ENCODE results near the gene QKI.

QKI gene

DNA sequence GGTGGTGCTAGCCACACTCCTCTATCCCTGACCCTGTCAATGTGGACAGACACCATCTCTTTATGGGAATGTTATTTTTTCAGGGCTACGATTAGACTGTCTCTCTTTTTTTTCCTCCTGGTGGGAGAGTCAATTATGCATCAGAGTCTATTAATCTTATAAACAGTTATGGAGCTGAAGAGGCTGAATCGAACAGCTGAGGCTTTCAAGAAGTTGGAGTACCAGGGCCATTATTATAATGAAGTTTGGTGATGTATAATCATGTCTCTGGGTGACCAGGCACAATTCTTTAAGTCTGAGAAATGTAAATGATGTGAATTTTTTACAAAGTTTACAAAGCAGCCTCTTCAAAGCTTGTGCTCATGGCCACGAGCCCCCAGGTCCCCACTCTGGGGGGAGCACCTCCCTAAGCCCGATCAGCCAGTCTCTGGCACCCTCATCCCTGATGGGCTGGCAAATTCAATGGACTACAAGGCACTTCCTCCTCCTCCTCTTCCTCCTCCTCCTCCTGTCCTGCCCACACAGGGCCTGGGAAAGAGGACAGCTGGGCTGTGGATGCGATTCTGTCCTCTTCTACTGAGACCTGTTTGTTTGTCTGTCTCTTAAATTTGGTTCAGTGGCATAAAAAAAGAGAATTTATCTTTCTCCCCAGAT lies 43.9 kb upstream of the QKI start:
- DNase-seq (ENCODE audit: low read depth), result no peak
- no peak overlapping the region for H3K4me3 ChIP-seq (ENCODE audit: low read depth, low read length)
- TF ChIP-seq CTCF (IDR thresholded peaks at IDR 0.05; ENCODE audit: low read depth, low read length) (no peak), POLR2A (IDR thresholded peaks at IDR 0.05; ENCODE audit: extremely low read depth, insufficient read length) (no peak), MYC (IDR thresholded peaks at IDR 0.05; ENCODE audit: low read depth, low read length) (no peak), MAX (IDR thresholded peaks at IDR 0.05; ENCODE audit: low read depth, low read length) (no peak)

GRCh38 chr6:163371129-163371528 lies 43.4 kb upstream of the QKI start:
- TF ChIP-seq MAX (IDR thresholded peaks at IDR 0.05; ENCODE audit: low read depth, low read length) (no peak), MYC (IDR thresholded peaks at IDR 0.05; ENCODE audit: low read depth, low read length) (no peak), POLR2A (IDR thresholded peaks at IDR 0.05; ENCODE audit: extremely low read depth, insufficient read length) (no peak), CTCF (IDR thresholded peaks at IDR 0.05; ENCODE audit: low read depth, low read length) (no peak)
- no peak for DNase-seq (ENCODE audit: low read depth)
- no peak overlapping the region for H3K4me3 ChIP-seq (ENCODE audit: low read depth, low read length)

GRCh38 chr6:163373240-163373639 lies 41.3 kb upstream of the QKI start:
- no peak overlapping the region for H3K4me3 ChIP-seq (ENCODE audit: low read depth, low read length)
- TF ChIP-seq MYC (IDR thresholded peaks at IDR 0.05; ENCODE audit: low read depth, low read length) (no peak), CTCF (IDR thresholded peaks at IDR 0.05; ENCODE audit: low read depth, low read length) (no peak), POLR2A (IDR thresholded peaks at IDR 0.05; ENCODE audit: extremely low read depth, insufficient read length) (no peak), MAX (IDR thresholded peaks at IDR 0.05; ENCODE audit: low read depth, low read length) (no peak)
- DNase-seq (ENCODE audit: low read depth), result no peak

DNA sequence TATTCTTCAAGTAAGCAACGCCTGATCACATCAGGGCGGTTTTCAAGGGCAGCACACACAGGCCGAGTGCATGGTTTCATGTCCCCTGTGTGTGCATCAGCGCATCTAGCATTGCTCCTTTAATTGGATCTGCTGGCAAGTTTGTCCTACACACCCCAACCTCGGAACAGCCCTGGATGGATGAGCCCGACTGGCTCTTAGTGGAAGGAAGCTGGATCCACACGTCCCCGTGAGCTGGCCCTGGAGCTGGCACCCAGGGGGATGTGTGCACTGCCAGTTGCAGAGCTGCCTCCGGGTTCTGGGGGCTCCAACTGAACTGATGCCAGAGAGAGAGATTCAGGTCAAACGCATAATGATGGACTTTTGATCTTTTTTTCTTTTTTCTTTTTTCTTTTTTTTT lies 39.2 kb upstream of the QKI start:
- DNase-seq (ENCODE audit: low read depth), result no peak
- TF ChIP-seq MAX (IDR thresholded peaks at IDR 0.05; ENCODE audit: low read depth, low read length) (no peak), MYC (IDR thresholded peaks at IDR 0.05; ENCODE audit: low read depth, low read length) (no peak), POLR2A (IDR thresholded peaks at IDR 0.05; ENCODE audit: extremely low read depth, insufficient read length) (no peak), CTCF (IDR thresholded peaks at IDR 0.05; ENCODE audit: low read depth, low read length) (no peak)
- H3K4me3 ChIP-seq (ENCODE audit: low read depth, low read length), result no peak overlapping the region

DNA sequence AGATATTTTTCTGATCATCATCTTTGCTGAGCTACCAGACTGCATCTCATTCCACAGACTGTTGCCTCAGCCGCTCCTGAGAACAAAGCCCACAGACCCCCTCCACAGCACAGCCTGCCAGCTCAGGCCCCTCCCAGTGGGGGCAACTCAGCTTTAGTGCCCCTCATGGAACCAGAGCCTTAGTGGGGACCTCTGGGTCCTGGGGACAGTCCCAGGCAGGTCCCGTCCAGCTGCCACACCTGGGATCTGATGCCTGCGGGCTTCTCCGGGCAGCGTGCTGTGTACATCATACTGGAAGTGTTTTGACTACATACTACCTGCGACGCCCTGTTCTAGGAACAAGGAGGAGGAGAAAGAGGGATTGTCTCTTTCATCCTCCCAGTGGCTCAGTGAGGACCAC lies 38.3 kb upstream of the QKI start:
- TF ChIP-seq MAX (IDR thresholded peaks at IDR 0.05; ENCODE audit: low read depth, low read length) (no peak), MYC (IDR thresholded peaks at IDR 0.05; ENCODE audit: low read depth, low read length) (no peak), CTCF (IDR thresholded peaks at IDR 0.05; ENCODE audit: low read depth, low read length) (no peak), POLR2A (IDR thresholded peaks at IDR 0.05; ENCODE audit: extremely low read depth, insufficient read length) (no peak)
- DNase-seq (ENCODE audit: low read depth), result no peak
- no peak overlapping the region for H3K4me3 ChIP-seq (ENCODE audit: low read depth, low read length)
